HEK293 (cell line): ENCODE results near the gene MKI67.

Experiments used
- ATF2 ChIP-seq: fragments of 450-650 bp; formaldehyde crosslinking; IDR thresholded peaks from 2 replicates; pipeline ENCODE4 v1.5.1; 2016; ENCODE audit warnings: missing biosample characterization, missing genetic modification characterization, low read depth
- CTCF ChIP-seq: fragments of 450-650 bp; formaldehyde crosslinking; IDR thresholded peaks from 2 replicates; pipeline ENCODE4 v1.5.1; 2016; ENCODE audit warnings: missing biosample characterization, missing genetic modification characterization
- REST ChIP-seq: fragments of 450-650 bp; formaldehyde crosslinking; IDR thresholded peaks from 2 replicates; pipeline ENCODE4 v1.5.1; 2016; ENCODE audit warnings: missing biosample characterization, missing genetic modification characterization
- SP2 ChIP-seq: fragments of 450-650 bp; formaldehyde crosslinking; IDR thresholded peaks from 2 replicates; pipeline ENCODE4 v1.5.1; 2016; ENCODE audit warnings: missing biosample characterization, missing genetic modification characterization
- ZNF24 ChIP-seq: fragments of 450-650 bp; formaldehyde crosslinking; IDR thresholded peaks from 2 replicates; pipeline ENCODE4 v1.5.1; 2016; ENCODE audit warnings: missing biosample characterization, missing genetic modification characterization
- ZNF335 ChIP-seq: fragments of 450-650 bp; formaldehyde crosslinking; conservative IDR thresholded peaks from 2 replicates; pipeline ENCODE4 v1.5.1; 2016; ENCODE audit warnings: missing biosample characterization, missing genetic modification characterization
- TF ChIP-seq, protein P1 (sequence below): fragments of 450-650 bp; formaldehyde crosslinking; IDR thresholded peaks from 2 replicates; pipeline ENCODE4 v1.5.1; 2016; ENCODE audit warnings: missing biosample characterization, missing genetic modification characterization

DNA sequence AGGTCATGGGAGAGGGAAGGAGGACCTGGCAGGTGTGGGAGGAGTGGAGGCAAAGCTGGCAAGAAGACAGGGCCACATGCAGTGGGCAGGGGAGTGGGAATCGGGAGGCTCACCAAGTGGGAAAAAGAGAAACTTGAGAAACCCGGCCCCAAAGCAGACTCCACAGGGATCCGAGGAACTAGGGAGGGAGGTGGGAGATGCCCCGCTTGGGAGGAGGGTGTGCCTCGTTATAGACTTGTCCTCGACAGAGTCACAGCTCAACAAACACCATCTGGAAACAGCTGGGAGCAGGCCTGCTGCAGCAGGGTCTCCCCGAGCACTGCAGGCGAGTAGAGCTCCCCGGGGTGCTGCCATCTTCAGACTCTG is 54.8 kb downstream of the MKI67 start:
- TF ChIP-seq SP2 (tag by site-specific recombination): no peak
- no peak for TF ChIP-seq REST (tag by site-specific recombination)
- TF ChIP-seq ATF2 (tag by site-specific recombination): no peak
- TF ChIP-seq ZNF24 (tag by site-specific recombination): no peak
- TF ChIP-seq CTCF (tag by site-specific recombination): no peak
- TF ChIP-seq, protein P1, sequence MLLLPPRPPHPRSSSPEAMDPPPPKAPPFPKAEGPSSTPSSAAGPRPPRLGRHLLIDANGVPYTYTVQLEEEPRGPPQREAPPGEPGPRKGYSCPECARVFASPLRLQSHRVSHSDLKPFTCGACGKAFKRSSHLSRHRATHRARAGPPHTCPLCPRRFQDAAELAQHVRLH: no peak
- TF ChIP-seq ZNF335 (tag by site-specific recombination): no peak
